GM12801 (cell line): Measurements from ENCODE around the gene PIK3R6.

ENCODE experiments used
- CTCF ChIP-seq: IDR thresholded peaks from one replicate; pipeline ENCODE4 v1.5.1; 2011; ENCODE audit warnings: control low read depth; ENCODE audit not compliant: insufficient read length; ENCODE audit errors: extremely low read depth

The PIK3R6 gene

GRCh38 chr17:8870406-8871040 is 3.0 kb upstream of the PIK3R6 start:
- no peak for TF ChIP-seq CTCF

DNA sequence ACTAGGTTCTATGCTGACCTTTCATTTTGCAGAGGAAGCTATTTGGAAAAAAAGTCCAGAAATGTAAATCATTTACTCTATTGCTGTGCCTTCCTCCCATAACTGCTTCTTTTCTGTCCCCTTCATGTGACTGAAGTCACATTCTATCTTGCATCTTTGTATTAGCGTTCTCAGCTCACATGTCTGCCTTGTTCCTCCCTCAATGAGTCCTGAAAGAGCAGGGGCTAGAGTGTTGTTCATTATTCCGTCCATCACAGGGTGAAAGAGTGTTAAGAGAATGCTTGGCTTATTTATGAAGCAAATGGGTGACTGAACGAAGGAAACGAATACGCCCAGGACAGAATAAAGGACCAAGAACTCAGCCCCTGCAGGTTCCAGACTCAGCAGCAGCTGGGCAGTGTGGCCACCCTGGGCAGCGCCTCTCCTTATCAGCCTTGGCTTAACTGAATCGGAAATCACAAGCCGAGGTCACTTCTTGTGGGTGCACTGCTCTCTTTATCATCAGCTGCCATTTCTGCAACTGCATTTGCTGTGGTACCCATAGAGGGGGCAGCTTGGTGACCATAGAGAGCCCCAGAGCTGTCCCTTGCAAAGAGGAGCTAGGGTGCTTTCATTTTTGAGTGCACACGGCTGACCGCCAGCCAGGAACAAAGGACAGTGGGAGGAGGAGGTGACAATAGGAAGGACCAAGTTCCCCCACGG is 1.8 kb upstream of the PIK3R6 start:
- TF ChIP-seq CTCF = no peak

DNA sequence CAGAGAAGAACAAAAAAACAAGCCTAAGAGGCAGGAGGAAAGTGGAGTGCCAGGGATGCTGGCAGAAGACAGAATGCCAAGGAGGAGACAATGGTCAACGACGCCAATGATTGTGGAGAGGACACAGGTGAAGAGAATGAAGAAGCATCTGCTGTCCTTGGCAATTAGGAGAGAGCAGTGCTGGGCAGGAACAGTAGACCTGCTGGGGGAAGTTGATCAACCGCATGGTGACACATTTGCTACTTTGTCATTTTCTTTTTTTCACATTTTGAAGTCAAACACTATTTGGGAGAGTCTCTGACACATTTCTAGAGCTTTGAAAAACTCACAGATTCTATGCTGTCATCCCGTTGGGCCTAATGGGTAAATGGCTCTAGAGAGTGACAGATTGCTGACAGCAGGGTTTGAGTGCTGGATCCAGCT is 1.1 kb upstream of the PIK3R6 start:
- no peak for TF ChIP-seq CTCF

DNA sequence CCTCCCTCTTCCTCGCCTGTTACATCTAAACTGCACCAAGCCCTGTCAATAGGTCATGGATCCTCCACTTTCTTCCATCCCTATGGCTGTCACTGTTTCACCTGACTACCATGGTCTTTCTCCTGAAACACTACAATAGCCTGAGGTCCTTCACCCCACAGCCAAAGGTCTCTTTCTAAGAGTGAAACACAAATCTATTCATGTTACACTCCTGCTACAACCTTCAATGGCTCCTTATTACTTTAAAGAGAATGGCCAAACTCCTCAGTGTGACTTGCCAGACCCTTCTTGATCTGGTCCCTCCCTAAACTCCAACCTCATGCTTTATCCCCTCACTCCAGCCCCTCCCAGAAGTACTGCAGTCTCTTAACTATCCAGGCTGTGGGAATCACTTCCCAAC is 618 bp upstream of the PIK3R6 start:
- TF ChIP-seq CTCF = no peak

DNA sequence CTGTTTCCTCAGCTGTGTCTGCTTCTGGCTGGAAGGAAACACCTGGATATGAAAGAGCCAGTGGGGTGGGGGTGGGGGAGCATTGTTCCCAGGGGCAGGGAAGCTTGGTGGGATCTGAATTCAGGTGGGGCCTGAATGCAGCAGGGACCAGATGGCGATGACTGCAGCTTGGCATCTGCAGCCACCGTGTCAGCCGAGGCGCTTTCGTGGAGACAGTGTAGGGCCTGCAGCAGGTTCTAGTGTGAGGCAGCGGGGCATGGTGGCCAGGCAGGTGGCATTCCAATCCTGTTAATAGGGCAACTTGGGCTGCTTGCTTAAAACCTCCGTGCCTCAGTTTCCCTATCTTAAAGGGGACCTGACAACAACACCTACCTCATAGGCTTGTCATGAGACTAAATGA is 1.7 kb downstream of the PIK3R6 start:
- TF ChIP-seq CTCF = no peak

DNA sequence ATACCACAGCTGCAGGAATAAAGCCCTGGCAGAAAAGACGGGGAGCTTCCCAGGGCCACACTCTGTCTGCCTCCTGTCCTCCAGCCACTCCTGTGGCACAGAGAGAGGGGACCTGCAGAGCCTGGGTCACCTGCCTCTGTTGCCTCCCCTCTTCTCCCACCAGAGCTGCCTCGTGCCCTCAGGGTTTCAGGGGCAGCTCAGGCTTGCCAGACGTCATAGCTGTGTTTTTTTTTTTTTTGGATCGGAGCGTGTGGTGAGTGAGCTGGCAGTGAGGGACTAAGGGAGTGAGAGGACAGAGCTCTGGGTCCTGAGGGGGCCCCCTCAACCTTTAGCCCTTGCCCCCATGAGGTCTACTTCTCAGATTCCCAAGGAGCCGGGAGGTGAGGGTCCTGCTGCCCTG is 2.1 kb downstream of the PIK3R6 start:
- no peak for TF ChIP-seq CTCF

- no peak for TF ChIP-seq CTCF
Observed at GRCh38 chr17:8862213-8863056, 5.0 kb downstream of the PIK3R6 start.
